Femur (tissue), 1 donor: ENCODE measurements around the gene HOXC4.
"Not testable (repeated sequence)": the region's sequence is repeated elsewhere in the genome, so short reads cannot be mapped to it uniquely, and the experiment has no call there.

Experiments
- DNase-seq: peaks from one replicate; pipeline ENCODE4 v3.0.0-alpha.2; 2017

HOXC4 gene

DNA sequence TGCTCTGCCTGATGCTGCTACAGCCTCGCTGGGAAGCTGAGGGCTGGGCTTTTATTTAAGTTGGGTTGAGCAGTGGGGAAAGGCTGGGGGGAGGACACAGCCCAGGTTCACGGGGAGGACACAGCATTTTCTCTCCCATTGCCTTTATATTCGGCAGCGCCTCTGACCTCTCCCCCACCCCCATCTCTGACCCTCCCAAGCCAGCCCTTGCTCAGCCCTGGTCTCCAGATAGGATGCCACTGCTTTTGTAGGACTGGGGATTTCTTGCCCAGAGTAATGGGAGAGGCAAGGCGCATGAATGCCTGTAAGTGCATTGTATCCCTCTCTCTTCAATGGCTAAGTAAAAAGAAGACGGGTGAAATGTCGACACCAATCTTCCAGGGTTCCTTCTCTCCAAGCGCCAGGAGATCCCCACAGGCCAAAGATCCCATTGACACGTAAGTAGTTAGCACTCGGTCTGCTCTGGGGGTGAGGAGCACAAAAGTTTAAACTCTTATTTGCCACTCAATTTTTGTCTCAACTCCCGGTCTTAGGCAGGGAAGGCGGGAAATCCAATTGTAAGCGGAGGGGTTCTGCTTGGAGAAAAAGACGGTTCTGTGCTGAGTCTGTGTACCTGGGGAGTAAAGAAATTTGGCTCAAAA, 4.6 kb downstream of the HOXC4 start:
- no peak for DNase-seq

- peak; percentile 28 for DNase-seq
Measured at GRCh38 chr12:54059668-54060067, 6.0 kb downstream of the HOXC4 start.

DNA sequence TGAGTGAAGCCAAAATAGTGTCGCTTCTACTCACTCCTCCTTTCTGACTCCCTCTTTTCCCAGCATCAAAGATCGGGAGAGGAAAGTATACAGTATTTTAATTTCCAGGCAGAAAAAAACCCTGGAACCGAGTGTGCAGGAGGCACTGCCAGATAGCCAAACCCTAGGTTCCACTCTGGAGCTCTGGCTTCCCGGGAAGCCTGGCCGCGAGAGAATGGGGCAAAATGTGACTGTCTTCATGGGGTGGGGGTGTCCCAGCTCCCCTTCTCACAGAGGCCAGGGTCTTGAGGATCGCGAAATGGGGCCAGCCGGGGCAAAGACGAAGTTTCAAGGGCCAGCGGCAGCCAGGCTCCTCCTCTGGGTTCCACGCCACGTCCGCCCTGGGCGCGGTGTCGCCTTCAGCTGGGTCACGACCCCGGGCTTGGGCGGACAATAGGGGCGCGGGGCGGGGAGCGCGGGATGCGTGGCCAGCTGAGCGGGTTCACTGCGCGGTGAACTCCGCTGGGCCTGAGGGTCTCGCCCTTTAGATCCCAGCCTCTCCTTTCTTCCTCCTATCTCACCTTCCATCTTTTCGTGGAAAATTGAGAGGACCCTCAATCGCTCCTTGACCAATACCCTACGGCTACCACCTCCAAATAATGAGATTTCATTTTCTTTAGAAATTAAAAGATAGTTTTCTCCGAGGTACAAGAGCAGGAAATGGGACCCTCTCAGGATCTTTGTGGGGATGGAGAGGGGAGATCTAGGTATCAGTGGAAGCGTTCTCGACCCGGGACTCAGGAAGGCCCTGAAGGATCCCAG, 6.7 kb downstream of the HOXC4 start:
- DNase-seq = peak; percentile 20

DNA sequence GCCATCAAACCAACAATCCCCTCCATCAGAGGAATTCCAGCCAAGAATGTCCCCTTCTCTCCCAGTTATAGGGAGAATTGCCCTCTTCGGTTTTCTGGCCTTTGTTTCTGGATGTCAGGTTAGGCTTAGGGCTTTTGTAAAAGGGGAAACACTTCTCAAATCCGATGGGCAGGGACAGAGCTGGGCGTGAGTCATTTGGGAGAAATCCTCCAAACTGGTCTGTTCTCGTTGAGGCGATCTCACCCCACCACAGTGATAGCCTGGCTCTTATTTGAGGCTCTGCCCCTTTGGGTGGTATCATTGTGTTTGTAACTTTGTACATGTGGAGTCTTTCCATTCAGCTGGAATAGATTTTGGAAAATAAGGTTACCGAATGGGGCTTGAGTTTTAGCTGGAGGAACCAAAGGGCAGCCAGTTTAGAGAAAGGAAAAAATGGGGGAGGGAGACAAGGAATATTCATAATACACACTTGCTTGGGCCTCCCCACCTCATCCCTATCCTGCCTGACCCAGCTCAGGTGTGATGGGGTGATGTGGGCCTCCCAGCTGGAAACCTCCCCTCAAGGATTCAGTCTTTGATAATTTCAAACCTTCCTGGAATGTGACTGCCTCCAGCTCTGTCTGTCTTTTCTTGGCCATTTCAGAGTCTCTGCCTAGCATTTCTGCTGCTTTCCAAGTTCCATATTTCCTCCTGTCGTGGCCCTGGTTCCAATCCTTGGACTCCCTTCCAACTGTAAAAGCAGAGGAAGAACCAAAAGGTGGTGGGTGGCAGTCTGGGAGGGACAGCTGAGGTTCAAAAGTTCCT, 7.5 kb downstream of the HOXC4 start:
- peak; percentile 20 for DNase-seq

- DNase-seq = no peak
Measured at GRCh38 chr12:54065677-54066076, 12.0 kb downstream of the HOXC4 start.

DNA sequence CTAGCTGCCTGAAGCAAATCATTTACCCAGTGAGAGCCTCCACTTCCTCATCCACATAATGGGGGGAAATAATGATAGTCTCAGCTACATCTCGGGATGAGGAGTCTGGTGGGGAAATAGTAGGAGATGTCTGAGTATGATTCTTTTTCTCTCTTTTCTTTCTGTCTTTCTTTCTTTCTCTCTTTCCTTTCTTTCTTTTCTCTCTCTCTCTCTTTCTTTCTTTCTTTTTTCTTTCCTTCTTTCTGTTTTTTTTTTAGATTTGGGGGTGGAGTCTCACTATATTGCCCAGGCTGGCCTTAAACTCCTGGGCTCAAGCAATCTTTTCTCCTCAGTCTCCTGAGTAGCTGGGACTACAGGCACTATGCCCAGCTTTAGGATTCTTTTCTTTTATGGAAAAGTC, 12.8 kb downstream of the HOXC4 start:
- no peak for DNase-seq

- DNase-seq = no peak
Measured at GRCh38 chr12:54068418-54069070, 14.9 kb downstream of the HOXC4 start.

DNA sequence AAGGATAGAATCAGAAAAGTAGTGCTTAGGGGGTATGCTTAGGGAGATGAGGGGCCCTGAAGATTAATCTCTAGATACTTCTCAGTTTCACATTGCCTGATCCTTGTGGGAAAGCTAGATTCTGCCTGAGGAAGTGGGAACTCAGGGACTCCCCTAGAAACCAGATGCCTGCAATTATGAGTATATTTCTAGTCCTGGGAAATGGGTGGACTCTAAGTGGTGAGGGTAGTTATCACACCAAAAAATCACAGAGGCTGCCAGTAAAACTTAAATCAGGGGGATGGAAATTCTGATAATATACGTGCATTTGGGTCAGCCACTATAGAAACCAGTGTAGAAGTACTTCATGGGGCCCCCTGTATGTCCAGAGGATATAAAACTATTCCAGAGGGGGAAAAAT, 18.3 kb downstream of the HOXC4 start:
- no peak for DNase-seq

DNA sequence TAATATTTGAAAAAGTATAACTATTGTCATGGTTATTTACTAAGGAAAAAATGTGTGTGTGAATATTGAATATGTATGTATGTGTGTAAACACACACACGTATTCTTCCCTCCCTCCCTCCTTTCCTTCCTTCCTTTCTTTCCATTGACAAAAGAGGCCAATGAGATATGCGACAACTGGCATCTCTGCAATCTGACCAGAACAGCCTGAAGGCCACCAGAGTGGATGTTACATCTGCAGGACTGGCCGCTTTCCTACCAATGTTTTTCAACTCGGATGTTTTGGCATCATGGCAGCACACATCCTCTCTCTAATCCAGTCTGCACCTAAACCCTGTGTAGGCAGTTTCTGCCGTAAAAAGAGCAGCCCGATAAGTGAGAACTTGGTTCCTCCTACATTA, 20.7 kb downstream of the HOXC4 start:
- DNase-seq = no peak

GRCh38 chr12:54075409-54075808, 21.8 kb downstream of the HOXC4 start:
- no peak for DNase-seq

DNA sequence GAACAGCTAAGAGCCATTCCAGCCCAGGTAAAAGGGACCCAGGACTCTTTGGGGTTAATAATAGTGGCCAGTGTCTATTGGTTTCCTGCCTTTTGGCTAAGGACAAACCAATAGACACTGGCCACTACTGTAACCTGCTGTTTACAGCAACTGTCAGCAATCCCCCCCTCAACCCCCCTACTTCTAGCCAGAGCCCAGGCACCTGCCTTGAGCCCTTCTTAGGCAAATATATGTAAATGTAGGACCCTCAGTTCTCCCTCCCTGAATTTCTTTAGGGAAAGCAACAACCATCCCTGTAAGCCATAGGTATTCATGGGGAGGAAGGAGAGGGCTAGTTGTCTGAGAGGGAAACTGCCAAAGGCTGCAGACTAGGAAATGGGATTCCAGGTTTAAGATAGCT, 22.3 kb downstream of the HOXC4 start:
- DNase-seq = no peak

DNA sequence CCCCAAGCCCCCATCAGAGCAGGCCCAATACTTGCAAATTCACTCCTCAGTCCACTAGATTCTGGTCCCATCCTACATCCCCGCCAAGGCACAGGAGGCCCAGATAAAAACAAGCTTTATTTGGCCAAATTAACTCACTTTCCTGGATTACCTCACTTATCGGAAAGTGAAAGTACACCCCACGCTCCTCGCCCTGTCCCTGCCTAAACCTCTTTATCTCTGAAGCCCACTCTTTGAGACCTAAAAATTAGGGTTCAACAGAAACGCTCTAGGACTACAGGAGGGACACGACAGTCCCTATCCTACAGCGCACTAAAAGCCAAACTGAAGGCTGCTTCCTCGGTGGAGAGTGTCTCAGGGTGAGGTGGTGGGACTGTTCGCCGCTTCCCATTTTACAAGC, 24.2 kb downstream of the HOXC4 start:
- DNase-seq = not testable (repeated sequence)

DNA sequence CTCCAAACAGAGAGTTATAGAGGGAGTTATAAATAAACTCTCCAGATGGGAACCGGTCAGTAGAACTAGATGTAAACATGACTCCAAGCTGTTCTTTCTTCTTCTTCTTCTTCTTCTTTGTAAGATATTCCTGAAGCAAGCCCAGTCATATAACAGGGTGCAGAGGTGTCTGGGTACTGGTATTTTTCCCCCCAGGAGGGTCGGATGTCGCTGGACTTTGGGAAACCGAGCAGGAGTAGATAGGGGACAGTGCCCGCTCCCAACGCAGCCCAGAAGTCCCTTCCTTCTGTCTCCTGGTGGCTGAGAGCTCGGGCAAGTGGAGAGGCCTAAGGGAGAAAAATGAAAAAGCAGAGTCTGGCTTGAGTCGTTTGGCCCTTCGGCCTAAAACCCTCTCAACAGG, 25.5 kb downstream of the HOXC4 start:
- not testable (repeated sequence) for DNase-seq

DNA sequence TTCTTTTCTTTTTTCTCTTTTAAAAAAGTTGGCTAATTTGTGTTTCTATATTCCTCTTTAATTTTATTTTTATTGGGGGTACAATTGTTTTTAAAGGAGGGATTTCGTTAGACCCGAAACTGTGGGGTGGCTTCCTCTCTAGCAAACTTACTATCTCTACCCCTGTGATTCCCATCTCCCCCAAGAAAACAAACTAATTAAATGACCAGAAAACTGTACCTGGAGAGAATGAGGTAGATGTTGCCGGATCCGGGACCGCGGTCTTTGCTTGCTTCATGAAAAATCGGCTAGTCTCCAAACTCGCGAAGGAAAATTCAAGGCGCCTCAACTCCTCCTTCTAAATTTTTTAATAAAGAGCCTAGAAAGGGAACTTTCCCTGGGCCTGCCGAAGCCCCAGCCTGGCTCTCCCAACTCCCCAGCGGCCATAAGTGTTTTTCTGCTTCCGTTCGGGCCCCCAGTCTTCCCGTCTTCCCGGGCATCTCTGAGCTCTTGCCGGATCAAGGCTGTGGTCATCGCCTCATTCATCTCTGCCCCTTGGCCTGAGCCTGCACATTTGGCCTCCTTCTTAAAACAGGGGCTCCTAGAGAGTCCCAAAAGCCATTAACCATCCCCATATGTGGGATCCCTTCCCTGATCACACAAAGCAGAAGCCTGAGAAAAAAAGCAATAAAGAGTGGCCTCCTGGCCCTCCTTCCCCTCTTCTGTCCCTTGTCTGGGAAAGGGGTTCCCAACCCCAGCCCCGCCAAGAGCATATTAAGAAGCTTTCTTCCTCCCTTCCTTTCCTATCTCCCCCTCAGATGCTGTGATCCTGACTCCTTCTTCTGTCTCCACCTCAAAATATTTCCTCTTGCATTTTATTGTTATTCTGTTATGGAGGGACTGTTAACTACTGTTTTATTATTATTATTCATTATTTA, 26.6 kb downstream of the HOXC4 start:
- not testable (repeated sequence) for DNase-seq

- DNase-seq = not testable (repeated sequence)
Measured at GRCh38 chr12:54081053-54081514, 27.4 kb downstream of the HOXC4 start.

- not testable (repeated sequence) for DNase-seq
Measured at GRCh38 chr12:54081581-54082396, 28.2 kb downstream of the HOXC4 start.

- peak; percentile 59 for DNase-seq
Measured at GRCh38 chr12:54082397-54082892, 28.8 kb downstream of the HOXC4 start.

- DNase-seq = not testable (repeated sequence)
Measured at GRCh38 chr12:54088011-54088410, 34.4 kb downstream of the HOXC4 start.

DNA sequence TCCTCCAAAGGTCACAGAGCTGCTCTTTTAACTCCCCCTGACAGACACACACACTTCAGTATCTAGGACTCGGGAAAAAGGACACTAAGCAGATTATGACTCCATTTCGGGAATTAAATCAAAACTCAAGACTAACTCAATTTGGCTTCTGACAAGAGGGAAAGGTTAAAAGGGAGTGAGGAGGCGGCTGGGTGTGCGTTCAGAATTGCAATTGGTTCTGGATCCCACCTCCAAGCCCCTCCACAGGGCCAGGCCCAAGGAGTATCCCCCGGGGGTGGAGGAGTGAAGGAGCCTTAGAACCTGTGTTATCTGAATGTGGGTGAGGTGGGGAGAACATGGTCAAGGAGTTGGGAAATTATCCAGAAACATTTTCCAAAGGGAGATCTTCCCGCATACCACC, 35.8 kb downstream of the HOXC4 start:
- DNase-seq = not testable (repeated sequence)

DNA sequence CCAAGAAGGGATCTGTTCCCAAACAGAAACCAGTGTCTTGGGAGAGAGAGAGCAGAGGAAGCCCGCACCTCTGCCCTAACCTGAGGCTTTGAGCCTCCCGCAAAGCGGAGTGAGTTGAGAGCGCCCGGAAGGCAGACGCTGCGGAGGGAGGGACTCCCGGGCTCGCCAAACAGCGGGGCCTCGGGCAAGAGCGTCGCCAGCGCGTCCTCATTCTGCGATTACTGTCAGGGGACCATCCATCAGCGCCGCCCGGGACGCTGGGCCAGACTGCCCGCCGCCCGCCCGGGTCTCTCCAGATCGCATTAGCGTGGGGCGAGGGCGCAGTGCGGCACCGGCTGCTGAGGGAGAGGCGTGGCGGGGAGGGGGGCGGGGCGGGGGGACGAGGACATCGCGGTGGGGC, 36.7 kb downstream of the HOXC4 start:
- not testable (repeated sequence) for DNase-seq

GRCh38 chr12:54092943-54093342, 39.3 kb downstream of the HOXC4 start:
- not testable (repeated sequence) for DNase-seq
